Measurements from ENCODE around the gene WDR26.
"Not testable (repeated sequence)": the region's sequence is repeated elsewhere in the genome, so short reads cannot be mapped to it uniquely, and the experiment has no call there.

The WDR26 gene

GRCh38 chr1:224434691-224435317 is at the start of gene WDR26:
TSS of gene WDR26 (minus strand) at chr1:224434797.
- TF ChIP-seq ZFX (IDR thresholded peaks at IDR 0.05): peak; percentile 78
- peak; percentile 21; the same call in 1 of the 2 replicates for TF ChIP-seq CTCF (conservative IDR thresholded peaks at IDR 0.05)
- H3K27ac ChIP-seq: peak within 1 kb of the TSS; percentile 98

GRCh38 chr1:224483206-224483605 is 48.6 kb upstream of the WDR26 start:
- not testable (repeated sequence) for H3K27ac ChIP-seq

GRCh38 chr1:224482619-224483018 is 48.0 kb upstream of the WDR26 start:
- H3K27ac ChIP-seq: no peak overlapping the region

GRCh38 chr1:224481601-224482000 is 47.0 kb upstream of the WDR26 start:
- TF ChIP-seq ZFX (IDR thresholded peaks at IDR 0.05) (no peak), CTCF (conservative IDR thresholded peaks at IDR 0.05) (no peak)
- H3K27ac ChIP-seq: no peak overlapping the region

More at GRCh38 chr1:224482619-224483018, 48.0 kb upstream of the WDR26 start:
- TF ChIP-seq ZFX (IDR thresholded peaks at IDR 0.05) (no peak), CTCF (conservative IDR thresholded peaks at IDR 0.05) (no peak)

GRCh38 chr1:224480888-224481459 is 46.4 kb upstream of the WDR26 start:
- H3K27ac ChIP-seq: not testable (repeated sequence)

GRCh38 chr1:224480200-224480599 is 45.6 kb upstream of the WDR26 start:
- H3K27ac ChIP-seq: not testable (repeated sequence)

- no peak overlapping the region for H3K27ac ChIP-seq
- no peak for TF ChIP-seq CTCF (conservative IDR thresholded peaks at IDR 0.05)
- no peak for TF ChIP-seq ZFX (IDR thresholded peaks at IDR 0.05)
These were observed 38.2 kb upstream of the WDR26 start for GRCh38 chr1:224472806-224473205.

GRCh38 chr1:224466154-224466553 is 31.6 kb upstream of the WDR26 start:
- H3K27ac ChIP-seq: no peak overlapping the region
- no peak for TF ChIP-seq ZFX (IDR thresholded peaks at IDR 0.05)
- TF ChIP-seq CTCF (conservative IDR thresholded peaks at IDR 0.05): no peak

- no peak overlapping the region for H3K27ac ChIP-seq
- TF ChIP-seq CTCF (conservative IDR thresholded peaks at IDR 0.05): no peak
- TF ChIP-seq ZFX (IDR thresholded peaks at IDR 0.05): no peak
These were observed 25.4 kb upstream of the WDR26 start for GRCh38 chr1:224459966-224460365.
